C4-2B (cell line): Measurements from ENCODE around the gene TNFAIP8L3.
"Not testable (repeated sequence)": the region's sequence is repeated elsewhere in the genome, so short reads cannot be mapped to it uniquely, and the experiment has no call there.

ENCODE experiments used
- H3K27ac ChIP-seq: fragments of 450-650 bp; 2 replicates; pipeline ENCODE4 v1.5.1; 2017
- CTCF ChIP-seq: fragments of 450-650 bp; conservative IDR thresholded peaks from 2 replicates; pipeline ENCODE4 v1.5.1; 2017; ENCODE audit warnings: mild to moderate bottlenecking
- ZFX ChIP-seq: fragments of 450-650 bp; IDR thresholded peaks from 2 replicates; pipeline ENCODE4 v1.6.1; 2017

TNFAIP8L3 gene

GRCh38 chr15:51094606-51095569 lies at the start of gene TNFAIP8L3:
TSS of gene TNFAIP8L3 (minus strand) at chr15:51094906. CDS start at chr15:51094595, 311 bp downstream.
- H3K27ac ChIP-seq, result no peak within 1 kb of the TSS
- TF ChIP-seq CTCF, result no peak

- H3K27ac ChIP-seq, result no peak overlapping the region
- no peak for TF ChIP-seq CTCF
- TF ChIP-seq ZFX, result no peak
These were observed 49.4 kb upstream of the TNFAIP8L3 start for GRCh38 chr15:51144021-51144532.

- not testable (repeated sequence) for H3K27ac ChIP-seq
These were observed 45.6 kb upstream of the TNFAIP8L3 start for GRCh38 chr15:51140347-51140746.

- TF ChIP-seq ZFX (no peak), CTCF (no peak)
- H3K27ac ChIP-seq, result no peak overlapping the region
These were observed 44.4 kb upstream of the TNFAIP8L3 start for GRCh38 chr15:51139091-51139490.

- TF ChIP-seq CTCF (no peak), ZFX (no peak)
- H3K27ac ChIP-seq, result no peak overlapping the region
These were observed 43.2 kb upstream of the TNFAIP8L3 start for GRCh38 chr15:51137880-51138430.

GRCh38 chr15:51137024-51137423 lies 42.3 kb upstream of the TNFAIP8L3 start:
- H3K27ac ChIP-seq, result no peak overlapping the region
- TF ChIP-seq ZFX, result no peak
- no peak for TF ChIP-seq CTCF

- TF ChIP-seq CTCF (no peak), ZFX (no peak)
- no peak overlapping the region for H3K27ac ChIP-seq
These were observed 40.6 kb upstream of the TNFAIP8L3 start for GRCh38 chr15:51135276-51135675.
